ENCODE data around the gene MARCHF10.
A peak's percentile ranks its signal among the peaks of the same experiment; 100 is the strongest.

Gene MARCHF10

DNA sequence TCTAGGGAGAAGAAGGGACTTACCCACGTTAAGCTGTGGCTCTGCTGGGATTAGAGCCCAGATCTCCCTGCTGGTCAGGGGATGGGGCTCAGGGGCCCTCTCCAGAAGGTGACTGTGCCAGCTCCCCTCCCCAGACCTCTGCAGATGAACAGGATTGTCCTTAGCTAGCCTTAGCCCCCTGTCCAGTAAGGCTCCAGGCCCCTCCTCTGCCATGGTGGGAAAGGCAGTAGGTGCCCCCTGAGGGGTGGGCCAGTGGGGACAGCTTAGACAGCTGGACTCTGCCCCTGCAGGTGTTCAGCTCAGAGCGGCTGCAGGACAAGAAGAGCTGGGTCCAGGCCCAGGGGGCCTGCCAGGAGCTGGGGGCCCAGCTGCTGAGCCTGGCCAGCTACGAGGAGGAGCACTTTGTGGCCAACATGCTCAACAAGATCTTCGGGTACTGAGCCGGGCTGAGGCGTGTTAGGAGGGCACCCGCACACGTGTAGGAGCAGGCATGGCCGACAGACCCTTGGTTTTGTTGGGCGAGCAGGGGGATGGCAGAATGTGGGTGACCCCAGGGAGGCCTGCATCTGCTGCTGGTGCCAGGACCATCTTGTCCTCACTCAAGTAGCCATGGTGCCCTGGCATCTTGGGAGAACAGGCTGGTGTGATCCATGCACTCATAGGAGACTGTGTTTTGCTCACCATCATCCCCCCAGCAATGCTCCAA lies 129.7 kb downstream of the MARCHF10 start:
- Histone ChIP-seq H3K4me3 (ENCODE audit: severe bottlenecking) (no peak overlapping the region), H3K36me3 (ENCODE audit: low read depth) (no peaks in the 10 kb centered on the region; the same call in 1 of the 2 replicates), H3K27me3 (ENCODE audit: insufficient read depth, poor library complexity, severe bottlenecking) (no peaks in the 10 kb centered on the region), H3K9me3 (ENCODE audit: severe bottlenecking) (no peaks in the 10 kb centered on the region), H3K4me1 (ENCODE audit: insufficient read depth, poor library complexity, severe bottlenecking) (no peaks in the 10 kb centered on the region), H3K27ac (ENCODE audit: poor library complexity, severe bottlenecking) (no peak overlapping the region)
- TF ChIP-seq, protein P1, sequence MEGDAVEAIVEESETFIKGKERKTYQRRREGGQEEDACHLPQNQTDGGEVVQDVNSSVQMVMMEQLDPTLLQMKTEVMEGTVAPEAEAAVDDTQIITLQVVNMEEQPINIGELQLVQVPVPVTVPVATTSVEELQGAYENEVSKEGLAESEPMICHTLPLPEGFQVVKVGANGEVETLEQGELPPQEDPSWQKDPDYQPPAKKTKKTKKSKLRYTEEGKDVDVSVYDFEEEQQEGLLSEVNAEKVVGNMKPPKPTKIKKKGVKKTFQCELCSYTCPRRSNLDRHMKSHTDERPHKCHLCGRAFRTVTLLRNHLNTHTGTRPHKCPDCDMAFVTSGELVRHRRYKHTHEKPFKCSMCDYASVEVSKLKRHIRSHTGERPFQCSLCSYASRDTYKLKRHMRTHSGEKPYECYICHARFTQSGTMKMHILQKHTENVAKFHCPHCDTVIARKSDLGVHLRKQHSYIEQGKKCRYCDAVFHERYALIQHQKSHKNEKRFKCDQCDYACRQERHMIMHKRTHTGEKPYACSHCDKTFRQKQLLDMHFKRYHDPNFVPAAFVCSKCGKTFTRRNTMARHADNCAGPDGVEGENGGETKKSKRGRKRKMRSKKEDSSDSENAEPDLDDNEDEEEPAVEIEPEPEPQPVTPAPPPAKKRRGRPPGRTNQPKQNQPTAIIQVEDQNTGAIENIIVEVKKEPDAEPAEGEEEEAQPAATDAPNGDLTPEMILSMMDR (IDR thresholded peaks at IDR 0.05; ENCODE audit: poor library complexity, severe bottlenecking): no peak
- ATAC-seq (ENCODE audit: low read depth) (no peak), DNase-seq (ENCODE audit: low spot score) (peak; percentile 51)

DNA sequence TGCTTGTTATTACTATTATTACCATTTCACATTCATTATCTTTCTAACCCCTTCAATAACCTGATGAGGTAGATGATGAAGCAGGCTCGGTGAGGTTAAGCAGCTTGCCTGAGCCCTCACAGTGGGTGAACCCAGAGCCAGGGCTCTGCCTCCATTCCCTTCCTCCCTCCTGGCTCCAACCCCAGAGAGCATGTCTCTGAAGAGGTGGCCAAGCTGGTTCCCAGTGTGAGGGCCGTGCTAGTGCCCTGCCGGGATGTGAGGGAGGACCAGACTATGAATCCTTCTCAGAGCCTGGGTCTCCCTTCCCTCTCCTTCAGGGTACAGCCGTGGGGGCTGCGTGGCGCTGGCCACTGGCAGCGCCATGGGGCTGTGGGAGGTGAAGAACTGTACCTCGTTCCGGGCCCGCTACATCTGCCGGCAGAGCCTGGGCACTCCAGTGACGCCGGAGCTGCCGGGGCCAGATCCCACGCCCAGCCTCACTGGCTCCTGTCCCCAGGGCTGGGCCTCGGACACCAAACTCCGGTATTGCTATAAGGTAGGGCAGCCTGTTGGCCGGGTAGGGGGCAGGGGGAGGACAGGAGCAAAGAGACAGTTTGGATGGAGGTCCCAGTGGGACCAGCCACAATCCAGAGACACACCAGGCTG lies 131.0 kb downstream of the MARCHF10 start:
- H3K9me3 ChIP-seq (ENCODE audit: severe bottlenecking): no peaks in the 10 kb centered on the region
- TF ChIP-seq, protein P1 (IDR thresholded peaks at IDR 0.05; ENCODE audit: poor library complexity, severe bottlenecking): no peak
- H3K4me1 ChIP-seq (ENCODE audit: insufficient read depth, poor library complexity, severe bottlenecking): peaks cover 1% of the 10 kb centered on the region
- no peak overlapping the region for H3K27ac ChIP-seq (ENCODE audit: poor library complexity, severe bottlenecking)
- DNase-seq (ENCODE audit: low spot score) (peak; percentile 48), ATAC-seq (ENCODE audit: low read depth) (no peak)
- H3K27me3 ChIP-seq (ENCODE audit: insufficient read depth, poor library complexity, severe bottlenecking): no peaks in the 10 kb centered on the region
- H3K36me3 ChIP-seq (ENCODE audit: low read depth): no peaks in the 10 kb centered on the region; the same call in 1 of the 2 replicates
- no peak overlapping the region for H3K4me3 ChIP-seq (ENCODE audit: severe bottlenecking)

DNA sequence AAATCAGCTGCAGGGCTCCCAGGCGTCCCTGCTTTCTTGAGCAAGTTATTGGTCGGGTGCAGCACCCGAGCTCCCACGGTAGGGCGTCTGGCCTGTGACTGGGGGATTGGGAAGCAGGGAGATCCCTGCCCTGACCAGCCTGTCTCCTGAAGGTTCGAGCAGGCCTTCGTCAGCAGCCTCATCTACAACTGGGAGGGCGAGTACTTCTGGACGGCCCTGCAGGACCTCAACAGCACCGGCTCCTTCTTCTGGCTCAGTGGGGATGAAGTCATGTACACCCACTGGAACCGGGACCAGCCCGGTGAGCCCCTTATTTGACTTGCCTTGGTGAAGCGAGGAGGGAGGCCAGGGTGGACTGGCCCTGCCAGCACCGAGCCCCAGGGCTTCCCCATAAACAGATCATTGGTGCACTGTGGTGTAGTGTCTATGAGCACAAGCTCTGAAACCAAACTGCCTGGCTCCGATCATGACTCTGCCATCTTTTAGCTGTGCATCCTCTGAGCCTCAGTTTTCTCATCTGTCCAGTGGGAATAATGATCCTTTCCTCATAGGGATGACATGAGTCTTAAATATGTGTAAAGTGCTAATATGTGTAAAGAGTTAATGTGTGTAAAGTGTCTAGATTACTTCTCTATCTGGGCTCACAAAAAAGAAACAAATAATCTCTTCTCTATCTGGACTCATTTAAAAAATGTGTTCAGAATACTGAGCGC lies 131.7 kb downstream of the MARCHF10 start:
- ATAC-seq (ENCODE audit: low read depth) (no peak), DNase-seq (ENCODE audit: low spot score) (peak; percentile 61)
- Histone ChIP-seq H3K27me3 (ENCODE audit: insufficient read depth, poor library complexity, severe bottlenecking) (no peaks in the 10 kb centered on the region), H3K9me3 (ENCODE audit: severe bottlenecking) (no peaks in the 10 kb centered on the region), H3K36me3 (ENCODE audit: low read depth) (no peaks in the 10 kb centered on the region), H3K4me1 (ENCODE audit: insufficient read depth, poor library complexity, severe bottlenecking) (peaks cover 7% of the 10 kb centered on the region), H3K4me3 (ENCODE audit: severe bottlenecking) (no peak overlapping the region), H3K27ac (ENCODE audit: poor library complexity, severe bottlenecking) (no peak overlapping the region)
- TF ChIP-seq, protein P1 (IDR thresholded peaks at IDR 0.05; ENCODE audit: poor library complexity, severe bottlenecking): no peak

DNA sequence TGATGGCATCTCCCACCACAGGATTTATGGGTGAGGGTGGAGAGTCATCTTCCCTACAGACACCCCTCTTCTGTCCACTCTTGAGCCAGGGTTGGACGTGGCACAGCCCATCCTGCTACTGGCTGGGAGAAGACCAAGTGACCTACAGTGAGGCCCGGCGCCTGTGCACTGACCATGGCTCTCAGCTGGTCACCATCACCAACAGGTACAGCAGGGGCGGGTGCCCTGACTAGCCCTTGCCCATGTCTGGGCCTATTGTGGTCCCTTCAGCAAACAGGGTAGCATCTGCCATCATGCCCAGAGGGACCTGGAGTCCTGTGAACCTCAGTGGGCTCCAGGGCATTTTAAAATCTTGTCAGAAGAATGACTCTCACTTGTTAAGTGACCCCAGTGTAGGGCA lies 132.4 kb downstream of the MARCHF10 start:
- DNase-seq (ENCODE audit: low spot score): peak; percentile 54
- Histone ChIP-seq H3K4me3 (ENCODE audit: severe bottlenecking) (no peak overlapping the region), H3K27ac (ENCODE audit: poor library complexity, severe bottlenecking) (no peak overlapping the region), H3K4me1 (ENCODE audit: insufficient read depth, poor library complexity, severe bottlenecking) (peaks cover 14% of the 10 kb centered on the region), H3K27me3 (ENCODE audit: insufficient read depth, poor library complexity, severe bottlenecking) (no peaks in the 10 kb centered on the region), H3K9me3 (ENCODE audit: severe bottlenecking) (no peaks in the 10 kb centered on the region), H3K36me3 (ENCODE audit: low read depth) (no peaks in the 10 kb centered on the region)
- TF ChIP-seq, protein P1 (IDR thresholded peaks at IDR 0.05; ENCODE audit: poor library complexity, severe bottlenecking): no peak
- ATAC-seq (ENCODE audit: low read depth): no peak

Measured in RWPE2 (cell line).